T-helper 1 cell treated with Interleukin-12 subunit alpha and Interleukin-12 subunit beta and Interleukin-4 antibody, amounts not matched to agents 30 ng/mL and 1 ng/mL, for 36 hours (primary cell): ENCODE measurements around the gene MACF1. TPM values are rescaled to one million over a fixed set of nuclear protein-coding genes. Genes with fewer than 3 reads are reported as not detected.
"Not testable (repeated sequence)": the region's sequence is repeated elsewhere in the genome, so short reads cannot be mapped to it uniquely, and the experiment has no call there.

Source experiments
- intact Hi-C: fragments of 100-400 bp; cut with micrococcal nuclease; formaldehyde crosslinking; loops from one replicate; pipeline ENCODE4 v1.15.1; 2024
- total RNA-seq: library from RNA; stranded (reverse); gene quantifications from 2 replicates; pipeline ENCODE4 v1.2.3, GENCODE V29; 2022

MACF1 gene
- total RNA-seq, 1 donor from 2014 or later: 405 TPM

DNA sequence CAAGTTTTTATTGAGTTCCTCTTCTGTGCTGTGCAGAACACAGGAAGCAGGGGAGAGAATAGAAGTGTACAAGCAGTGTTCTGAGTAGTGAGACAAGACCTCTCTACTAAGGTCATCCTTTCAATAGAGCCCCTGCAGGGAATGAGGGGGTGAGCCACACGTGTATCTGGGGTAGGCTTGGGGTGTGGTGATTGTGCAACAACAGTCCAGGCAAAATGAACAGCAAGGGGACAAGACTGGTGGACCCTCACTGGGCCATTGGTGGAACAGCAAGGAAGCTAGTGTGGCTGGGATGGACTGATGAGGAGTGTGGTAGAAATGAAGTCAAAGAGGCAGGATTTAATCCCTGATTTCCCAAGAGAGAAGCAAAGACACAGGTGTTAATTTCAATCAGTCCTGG lies 278.8 kb downstream of the MACF1 start:
- intact Hi-C loops: loop anchor here (10.0 kb wide), 1 partner anchor 52 kb away; no protein-coding TSS in a partner anchor

DNA sequence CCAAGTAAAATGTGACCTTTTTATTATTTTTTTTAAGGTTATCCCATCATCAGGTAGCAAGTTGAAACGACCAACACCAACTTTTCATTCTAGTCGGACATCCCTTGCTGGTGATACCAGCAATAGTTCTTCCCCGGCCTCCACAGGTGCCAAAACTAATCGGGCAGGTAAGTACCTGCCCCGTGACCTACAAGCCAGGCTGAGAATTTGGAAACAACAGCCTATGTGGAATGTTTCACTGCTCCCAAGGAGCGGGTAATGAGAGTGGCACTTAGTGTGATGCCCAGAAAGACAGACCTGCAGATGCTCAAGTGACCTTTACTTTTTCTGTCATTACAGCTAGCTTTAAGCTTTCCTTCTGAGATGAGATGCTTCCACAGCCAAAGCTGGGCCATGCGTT lies 280.1 kb downstream of the MACF1 start:
- intact Hi-C loops: loop anchor here (10.0 kb wide), 1 partner anchor 50 kb away; no protein-coding TSS in a partner anchor

DNA sequence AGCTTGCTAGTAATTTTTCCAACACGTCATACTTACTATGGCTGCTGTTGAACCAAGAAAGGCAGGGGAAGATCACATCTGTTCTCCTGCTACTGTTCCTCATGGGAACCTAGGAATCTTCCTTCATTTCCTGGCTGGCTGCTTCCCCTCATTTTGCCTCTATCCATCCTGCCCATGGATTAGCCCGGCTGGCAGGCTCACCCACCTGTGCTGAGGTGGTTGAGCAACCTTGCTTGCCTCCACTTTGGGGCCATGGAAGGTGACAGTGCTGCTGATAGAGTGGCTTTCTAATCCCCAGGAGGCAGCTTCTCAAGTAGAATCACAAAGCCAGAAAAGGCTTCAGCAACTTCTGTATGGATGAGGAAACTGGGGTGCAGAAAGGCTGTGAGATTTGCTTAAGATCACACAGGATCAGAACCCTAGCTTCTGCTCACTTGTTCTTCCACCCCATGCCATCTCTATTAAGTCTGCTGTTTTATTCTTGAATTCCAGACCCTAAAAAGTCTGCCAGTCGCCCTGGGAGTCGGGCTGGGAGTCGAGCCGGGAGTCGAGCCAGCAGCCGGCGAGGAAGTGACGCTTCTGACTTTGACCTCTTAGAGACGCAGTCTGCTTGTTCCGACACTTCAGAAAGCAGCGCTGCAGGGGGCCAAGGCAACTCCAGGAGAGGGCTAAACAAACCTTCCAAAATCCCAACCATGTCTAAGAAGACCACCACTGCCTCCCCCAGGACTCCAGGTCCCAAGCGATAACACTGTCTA lies 280.7 kb downstream of the MACF1 start:
- intact Hi-C loops: loop anchor here (10.0 kb wide), 1 partner anchor 50 kb away; no protein-coding TSS in a partner anchor

DNA sequence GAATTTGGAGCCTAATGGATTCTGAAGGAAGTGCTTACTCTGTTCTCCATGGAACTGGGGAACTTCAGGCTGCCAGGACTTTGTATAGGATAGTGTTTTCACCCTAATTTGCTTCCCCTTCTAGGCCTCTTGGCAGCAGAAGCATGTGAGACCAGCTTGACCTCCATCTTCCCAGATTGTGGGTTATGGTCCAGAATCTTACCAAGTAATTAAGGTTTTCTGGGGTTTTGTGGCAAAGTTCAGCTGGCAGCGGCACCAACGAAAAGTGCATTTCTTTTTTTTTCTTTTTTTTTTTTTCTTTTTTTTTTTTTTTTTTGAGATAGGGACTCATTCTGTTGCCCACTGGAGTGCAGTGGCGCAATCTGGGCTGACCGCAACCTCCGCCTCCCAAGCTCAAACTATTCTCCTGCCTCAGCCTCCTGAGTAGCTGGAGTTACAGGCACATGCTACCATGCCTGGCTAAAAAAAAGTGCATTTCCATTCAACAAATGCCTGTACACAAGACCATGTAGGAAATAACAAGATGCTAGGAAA lies 283.6 kb downstream of the MACF1 start:
- intact Hi-C loops: loop anchor here (10.0 kb wide), 1 partner anchor 47 kb away; no protein-coding TSS in a partner anchor

GRCh38 chr1:39488793-39489566 lies 284.5 kb downstream of the MACF1 start:
- intact Hi-C loops: loop anchor here (10.0 kb wide), 1 partner anchor 46 kb away; no protein-coding TSS in a partner anchor

DNA sequence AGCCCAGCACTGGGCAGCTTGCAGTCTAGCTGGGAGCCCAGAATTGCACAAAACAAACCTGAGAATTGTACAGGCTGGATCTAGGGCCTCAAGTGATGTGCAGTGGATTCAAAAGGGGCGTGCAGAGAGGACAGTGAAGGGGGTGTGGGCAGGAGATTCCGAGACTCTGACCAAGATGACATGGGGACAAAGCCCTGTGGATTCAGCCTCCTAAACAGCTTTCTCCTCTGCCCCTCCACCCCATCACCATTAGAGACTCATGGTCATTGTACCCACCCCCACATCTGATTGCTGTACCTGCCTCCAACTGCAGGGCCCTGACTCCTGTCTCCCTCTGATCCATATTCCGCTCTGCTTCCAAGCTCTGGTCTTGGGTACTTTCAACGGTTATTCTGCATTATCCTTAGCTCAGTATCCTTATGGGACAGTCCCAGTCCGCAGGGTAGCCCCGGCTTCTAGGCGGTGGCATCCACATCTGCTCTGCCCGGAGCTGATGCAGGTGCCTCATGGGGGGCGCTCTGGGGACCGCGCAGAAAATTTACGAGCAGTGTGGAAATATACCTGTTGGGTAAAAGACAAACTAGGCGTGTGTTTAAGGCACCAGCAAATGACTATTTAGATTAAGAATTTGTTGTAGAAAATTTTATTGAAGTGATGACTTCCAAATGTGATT lies 285.2 kb downstream of the MACF1 start:
- intact Hi-C loops: loop anchor here (10.0 kb wide), 1 partner anchor 45 kb away; no protein-coding TSS in a partner anchor

DNA sequence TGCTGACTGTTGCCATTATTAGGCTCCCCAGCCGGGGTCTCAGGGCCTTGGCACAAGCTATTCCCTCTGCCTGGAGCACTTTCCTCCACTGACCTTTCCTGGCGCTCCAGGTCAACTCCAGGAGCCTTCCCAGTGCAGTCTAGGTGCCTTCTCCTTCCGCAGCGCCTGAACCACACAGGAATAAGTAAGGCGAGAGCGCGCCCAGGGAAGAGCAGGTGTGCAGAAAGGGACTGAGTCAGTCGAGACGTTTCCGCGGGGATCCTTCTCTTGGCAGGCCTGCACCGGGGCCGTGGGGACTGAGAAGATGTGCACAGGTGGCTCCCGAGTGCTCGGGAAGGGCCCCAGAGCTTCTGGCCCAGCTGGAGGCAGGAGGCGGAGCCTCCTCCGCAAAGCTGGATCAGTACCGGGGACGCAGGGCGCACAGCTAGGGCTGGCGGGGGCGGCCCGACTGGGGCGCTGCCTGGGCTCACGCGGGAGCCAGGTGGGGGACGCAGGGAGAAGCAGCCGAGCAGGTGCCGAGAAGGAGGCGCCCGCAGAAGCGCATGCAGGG lies 286.2 kb downstream of the MACF1 start:
- intact Hi-C loops: loop anchor here (1.0 kb wide), 1 partner anchor 163 kb away; no protein-coding TSS in a partner anchor

DNA sequence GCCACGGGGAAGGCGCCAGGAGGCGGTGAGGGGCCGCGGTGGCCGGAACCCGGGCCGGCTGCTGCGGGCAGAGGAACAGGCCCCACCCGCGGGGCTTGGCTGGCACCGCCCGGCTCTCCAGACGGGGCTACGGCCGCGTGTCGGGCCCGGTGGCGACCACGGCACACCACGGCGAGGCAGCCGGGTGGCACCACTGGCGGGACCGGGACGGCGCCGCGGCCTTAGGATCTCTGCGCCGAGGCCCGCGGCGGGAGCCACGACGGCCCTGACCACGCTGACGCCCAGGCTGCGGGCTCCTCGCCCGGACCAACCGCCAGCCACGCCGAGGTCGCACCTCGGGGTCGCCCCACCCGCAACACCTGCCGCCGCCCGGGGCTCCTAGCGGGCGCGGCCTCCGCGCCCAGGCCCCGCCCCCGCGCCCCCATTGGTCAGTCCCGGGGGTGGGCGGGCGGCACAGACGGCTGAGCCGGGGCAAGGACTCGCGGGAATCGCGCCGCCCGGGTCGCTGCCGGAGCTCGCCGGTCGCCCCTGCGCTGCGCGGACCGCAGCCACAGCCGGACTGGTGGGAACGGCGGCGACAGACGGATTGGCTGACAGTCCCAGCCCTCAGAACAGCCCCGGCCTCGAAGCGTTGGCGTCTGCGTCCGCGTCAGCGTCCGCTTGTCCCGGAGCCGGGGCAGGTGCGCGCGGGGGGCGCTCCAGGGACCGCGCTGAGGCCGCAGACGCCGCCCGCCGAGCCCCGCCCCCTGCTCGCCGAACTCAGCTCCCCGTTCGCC lies 286.8 kb downstream of the MACF1 start, which contains the start of gene BMP8A:
BMP8A (plus strand) TSS at position 491 of the 776 bp plus-strand sequence. CDS start 356 bp downstream, outside the sequence.
- intact Hi-C loops: loop anchor here (1.0 kb wide), 1 partner anchor 162 kb away; no protein-coding TSS in a partner anchor

- intact Hi-C loops: not testable (repeated sequence)
These were observed 287.9 kb downstream of the MACF1 start for GRCh38 chr1:39492118-39493042.

DNA sequence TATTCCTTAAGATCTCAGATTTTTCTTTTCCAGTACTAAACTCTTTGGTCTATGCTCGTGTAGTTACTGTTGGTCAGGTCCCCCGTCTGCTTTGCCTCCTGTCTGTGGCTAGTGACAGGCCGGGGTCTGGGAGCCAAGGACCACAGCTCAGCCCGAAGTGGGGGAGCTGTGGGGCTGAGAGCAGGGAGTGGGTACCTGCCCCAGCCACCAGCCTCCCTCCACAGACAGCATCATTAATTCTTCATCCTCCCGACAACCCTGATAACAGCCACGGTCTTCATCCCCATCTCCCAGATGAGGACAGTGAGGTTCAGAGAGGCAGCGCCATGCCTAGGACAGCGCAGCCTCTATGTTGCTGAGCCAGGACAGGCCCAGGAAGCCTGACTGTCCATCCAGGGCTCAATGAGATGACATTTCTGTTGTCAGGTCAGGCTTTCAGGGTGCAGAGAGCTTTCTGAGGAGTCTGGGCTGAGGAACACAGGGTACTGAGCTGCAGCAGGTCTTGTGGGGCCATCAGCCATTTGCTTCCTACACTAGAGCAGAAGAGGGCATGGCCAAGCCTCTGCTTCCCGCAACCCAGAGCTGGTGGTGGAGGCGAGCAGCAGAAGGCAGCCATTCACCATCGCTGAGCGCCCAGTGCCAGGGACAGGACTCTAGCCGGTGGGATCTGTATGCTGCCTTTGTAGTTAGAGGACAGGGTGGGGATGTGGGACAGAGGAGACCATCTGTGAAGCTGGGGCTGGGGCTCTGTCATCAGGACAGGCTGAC lies 288.7 kb downstream of the MACF1 start:
- intact Hi-C loops: not testable (repeated sequence)

DNA sequence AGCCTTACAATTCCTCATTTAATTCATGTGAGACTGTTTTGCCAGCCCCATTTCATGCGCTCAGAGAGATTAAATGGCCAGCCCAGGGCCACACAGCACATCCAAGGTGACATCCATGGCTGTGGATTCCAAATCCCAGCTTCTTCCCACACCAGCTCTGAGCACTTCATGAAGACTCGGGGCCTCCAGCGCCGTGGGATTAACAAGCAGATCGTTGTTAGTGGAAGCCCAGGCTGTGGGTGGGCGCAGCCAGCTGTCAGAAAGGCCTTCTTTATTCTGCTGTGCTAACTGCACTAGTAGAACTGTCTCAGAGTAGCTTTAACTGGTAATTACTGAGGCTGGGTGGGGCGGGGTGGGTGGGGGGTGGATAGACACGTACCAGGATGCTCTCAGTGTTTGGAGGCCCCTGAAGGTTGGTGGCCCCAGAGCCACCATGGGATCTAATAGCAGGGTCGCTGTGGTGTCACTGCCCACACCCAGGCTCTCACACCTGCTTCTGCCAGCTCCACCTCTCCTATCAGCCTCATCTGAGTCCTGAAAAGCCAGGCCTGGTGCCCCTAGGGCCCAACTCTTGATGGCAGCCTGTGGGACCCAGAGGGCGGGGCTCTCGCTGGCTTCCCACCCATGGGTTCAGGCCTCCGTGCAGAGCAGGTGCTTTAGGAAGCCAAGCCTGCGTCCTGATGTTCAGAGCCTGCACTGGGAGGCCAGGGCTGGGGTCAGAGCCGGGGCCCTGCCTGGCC lies 290.3 kb downstream of the MACF1 start:
- intact Hi-C loops: no loop called here

GRCh38 chr1:39496520-39496919 lies 292.0 kb downstream of the MACF1 start:
- intact Hi-C loops: not testable (repeated sequence)

DNA sequence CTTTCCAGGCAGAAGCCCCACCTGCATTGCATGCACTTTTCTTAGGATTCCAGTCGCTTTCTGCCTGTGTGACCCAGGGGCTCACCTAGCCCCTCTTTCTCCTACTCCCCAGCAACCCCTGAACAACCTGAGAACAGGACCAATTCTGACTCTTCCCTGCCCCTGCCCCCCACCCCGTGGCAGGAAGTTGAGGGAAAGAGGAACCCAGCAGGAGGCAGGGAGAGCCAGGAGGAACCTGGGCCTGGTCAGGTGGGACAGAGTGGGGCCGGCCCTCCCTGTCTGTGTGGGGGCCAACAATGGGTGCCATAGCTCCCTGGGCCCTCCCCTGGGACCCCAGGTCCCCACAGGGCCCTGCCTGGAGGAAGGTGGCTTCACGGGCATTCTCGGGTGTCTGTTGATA lies 293.1 kb downstream of the MACF1 start:
- intact Hi-C loops: no loop called here

GRCh38 chr1:39498096-39498710 lies 293.7 kb downstream of the MACF1 start:
- intact Hi-C loops: not testable (repeated sequence)

- intact Hi-C loops: not testable (repeated sequence)
These were observed 294.3 kb downstream of the MACF1 start for GRCh38 chr1:39498821-39499220.

DNA sequence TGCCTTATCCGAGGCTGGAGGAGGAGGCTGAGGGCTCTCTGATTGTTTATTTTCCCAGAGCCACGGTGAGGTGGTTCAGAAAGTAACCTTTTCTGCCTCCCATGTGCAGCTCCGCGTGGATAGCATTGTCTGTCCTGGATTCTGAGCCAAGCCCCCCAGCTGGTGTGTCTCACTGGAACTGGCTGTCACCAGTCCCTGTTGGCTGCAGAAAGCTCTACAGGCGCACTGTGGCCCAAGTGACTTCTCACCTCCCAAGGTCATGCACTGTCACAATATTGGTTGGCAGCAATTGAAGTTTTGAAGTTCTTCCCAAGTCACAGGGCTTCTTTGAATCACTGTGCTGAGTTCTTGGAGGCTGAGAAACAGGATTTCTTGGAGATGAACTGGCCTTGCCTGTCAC lies 295.2 kb downstream of the MACF1 start:
- intact Hi-C loops: no loop called here

- intact Hi-C loops: no loop called here
These were observed 296.4 kb downstream of the MACF1 start for GRCh38 chr1:39500862-39501389.
